SK-N-SH (cell line): Measurements from ENCODE around the gene MVB12B. TPM values are rescaled to one million over a fixed set of nuclear protein-coding genes. Genes with fewer than 3 reads are reported as not detected.

Experiments used
- CTCF ChIA-PET: fragments of 300-600, 350-600 bp; formaldehyde crosslinking; extraction: SDS; loops from one replicate; lab custom pipeline; 2021; lab: Yijun Ruan, JAX
- POLR2A ChIA-PET: fragments of 350-600 bp; sonication (Branson Sonifier 250); formaldehyde crosslinking; extraction: SDS; loops from one replicate; lab custom pipeline; 2020; ENCODE audit warnings: antibody characterized with exemption, inconsistent platforms; lab: Yijun Ruan, JAX
- DNase-seq: peaks from one replicate; pipeline ENCODE4 v3.0.0; 2012
- H2AFZ ChIP-seq: fragments of 200-600 bp; sonication (generic); 2 replicates; pipeline ENCODE4 v1.8.1; 2016; ENCODE audit warnings: antibody characterized with exemption, mild to moderate bottlenecking, low read depth
- H3F3A ChIP-seq: fragments of 200-600 bp; sonication (generic); replicated peaks from 2 replicates; pipeline ENCODE3; 2016; ENCODE audit warnings: antibody characterized with exemption, mild to moderate bottlenecking; ENCODE audit not compliant: insufficient read depth
- H3K27ac ChIP-seq, 2 experiments: fragments of 200-500 bp in 1 of 2; fragments of 200-600 bp in 1 of 2; sonication (Bioruptor generic) in 1 of 2; sonication (generic), shearing (Covaris generic) in 1 of 2; 2 replicates each; pipeline versions ENCODE4 v1.5.1 to v1.6.1; 2014 to 2016; ENCODE audit warnings: low read depth in 2 of 2, inconsistent platforms in 1 of 2, low read length in 1 of 2, mild to moderate bottlenecking in 1 of 2, mixed read lengths in 1 of 2
- H3K27me3 ChIP-seq: fragments of 200-600 bp; sonication (generic), shearing (Covaris generic); 2 replicates; pipeline ENCODE4 v1.6.1; 2016; ENCODE audit warnings: mixed run types; ENCODE audit not compliant: insufficient read depth
- H3K36me3 ChIP-seq, 2 experiments: fragments of 200-500 bp in 1 of 2; fragments of 200-600 bp in 1 of 2; sonication (Bioruptor generic) in 1 of 2; sonication (generic) in 1 of 2; replicated peaks in 1 of 2; 2 replicates each; pipeline versions ENCODE3 to v1.5.1; 2014 to 2016; ENCODE audit warnings: low read length in 1 of 2, mild to moderate bottlenecking in 1 of 2; ENCODE audit not compliant: insufficient read depth in 2 of 2, control insufficient read depth in 1 of 2
- H3K4me1 ChIP-seq, 2 experiments: fragments of 200-500 bp in 1 of 2; fragments of 200-600 bp in 1 of 2; sonication (Bioruptor generic) in 1 of 2; sonication (generic), shearing (Covaris generic) in 1 of 2; 2 replicates each; pipeline versions ENCODE4 v1.5.1 to v1.6.1; 2014 to 2016; ENCODE audit warnings: low read depth in 1 of 2, low read length in 1 of 2, mixed run types in 1 of 2; ENCODE audit not compliant: insufficient read depth in 2 of 2, control insufficient read depth in 1 of 2
- H3K4me2 ChIP-seq: fragments of 200-600 bp; sonication (generic), shearing (Covaris generic); 2 replicates; pipeline ENCODE4 v1.6.1; 2017; ENCODE audit warnings: mixed run types
- H3K4me3 ChIP-seq, 2 experiments: fragments of 200-500 bp in 1 of 2; fragments of 200-600 bp in 1 of 2; sonication (Bioruptor generic) in 1 of 2; sonication (generic), shearing (Covaris generic) in 1 of 2; 2 replicates each; pipeline versions ENCODE4 v1.5.1 to v1.8.1; 2014 to 2016; ENCODE audit warnings: low read depth in 2 of 2, inconsistent platforms in 1 of 2, low read length in 1 of 2, mild to moderate bottlenecking in 1 of 2, mixed read lengths in 1 of 2, moderate library complexity in 1 of 2
- H3K79me2 ChIP-seq: fragments of 200-600 bp; sonication (generic); 2 replicates; pipeline ENCODE4 v1.8.1; 2017; ENCODE audit warnings: mild to moderate bottlenecking; ENCODE audit not compliant: insufficient read depth
- H3K9ac ChIP-seq: fragments of 200-600 bp; sonication (generic); 2 replicates; pipeline ENCODE4 v1.6.1; 2017; ENCODE audit warnings: mixed run types
- H3K9me2 ChIP-seq: fragments of 200-600 bp; sonication (generic); 2 replicates; pipeline ENCODE4 v1.6.1; 2017; ENCODE audit warnings: mixed run types
- H3K9me3 ChIP-seq: fragments of 200-600 bp; sonication (generic); 2 replicates; pipeline ENCODE4 v1.6.1; 2017; ENCODE audit warnings: mixed run types, mild to moderate bottlenecking, moderate library complexity
- H4K20me1 ChIP-seq: fragments of 200-600 bp; sonication (generic); 2 replicates; pipeline ENCODE4 v1.6.1; 2017; ENCODE audit warnings: mild to moderate bottlenecking, mixed run types; ENCODE audit not compliant: insufficient read depth
- CHD2 ChIP-seq: fragments of 150-350 bp; IDR thresholded peaks from 2 replicates; pipeline ENCODE4 v1.6.1; 2018; ENCODE audit warnings: low read length; ENCODE audit not compliant: partially characterized antibody
- EP300 ChIP-seq, 2 experiments: IDR thresholded peaks; 2 replicates each; pipeline versions ENCODE4 v1.4.0 to v1.6.1; 2012; ENCODE audit warnings: borderline replicate concordance in 1 of 2, low read depth in 1 of 2, low read length in 1 of 2
- FOSL2 ChIP-seq: IDR thresholded peaks from 2 replicates; pipeline ENCODE4 v1.4.0; 2012; ENCODE audit warnings: low read depth, mild to moderate bottlenecking, moderate library complexity, borderline replicate concordance
- FOXM1 ChIP-seq: IDR thresholded peaks from 2 replicates; pipeline ENCODE4 v1.4.0; 2012; ENCODE audit warnings: low read depth, mild to moderate bottlenecking
- GATA2 ChIP-seq: sonication (generic); formaldehyde crosslinking; IDR thresholded peaks from 2 replicates; pipeline ENCODE4 v1.5.0; 2020; ENCODE audit warnings: mild to moderate bottlenecking, missing genetic modification reagents
- MXI1 ChIP-seq: IDR thresholded peaks from 2 replicates; pipeline ENCODE4 v1.6.1; 2012; ENCODE audit warnings: mild to moderate bottlenecking, low read depth, low read length, improper control_type of control experiment
- NFIC ChIP-seq: IDR thresholded peaks from 2 replicates; pipeline ENCODE4 v1.4.0; 2012; ENCODE audit warnings: borderline replicate concordance
- NRF1 ChIP-seq: IDR thresholded peaks from 2 replicates; pipeline ENCODE4 v1.6.1; 2012; ENCODE audit warnings: low read depth, mild to moderate bottlenecking, low read length
- POLR2AphosphoS5 ChIP-seq: IDR thresholded peaks from 2 replicates; pipeline ENCODE4 v1.6.1; 2012; ENCODE audit warnings: low read depth, low read length
- RCOR1 ChIP-seq: fragments of 150-350 bp; IDR thresholded peaks from 2 replicates; pipeline ENCODE4 v1.6.1; 2017; ENCODE audit warnings: antibody characterized with exemption, low read length
- RFX5 ChIP-seq: IDR thresholded peaks from 2 replicates; pipeline ENCODE4 v1.6.1; 2012; ENCODE audit warnings: mild to moderate bottlenecking, improper control_type of control experiment, low read length
- SMC3 ChIP-seq: IDR thresholded peaks from 2 replicates; pipeline ENCODE4 v1.6.1; 2012; ENCODE audit warnings: low read depth, low read length, improper control_type of control experiment
- TAF1 ChIP-seq: IDR thresholded peaks from 2 replicates; pipeline ENCODE4 v1.6.1; 2012; ENCODE audit warnings: low read depth, mild to moderate bottlenecking, low read length, moderate library complexity, borderline replicate concordance
- TCF12 ChIP-seq: IDR thresholded peaks from 2 replicates; pipeline ENCODE4 v1.4.0; 2012
- TEAD4 ChIP-seq: IDR thresholded peaks from 2 replicates; pipeline ENCODE4 v1.4.0; 2012; ENCODE audit warnings: mild to moderate bottlenecking, borderline replicate concordance; ENCODE audit not compliant: insufficient read depth
- YY1 ChIP-seq: IDR thresholded peaks from 2 replicates; pipeline ENCODE4 v1.4.0; 2012; ENCODE audit warnings: low read depth, mild to moderate bottlenecking
- WGBS: methylation state at CpG from one replicate; pipeline ENCODE4 v1.1.6; 2017; ENCODE audit warnings: low lambda C conversion rate; 5-methylcytosine and 5-hydroxymethylcytosine counted together
- polyA plus RNA-seq, 3 experiments: library from polyadenylated mRNA; depleted of rRNA; stranded (reverse); fragments of >200 nt; gene quantifications; 2 replicates each; pipeline ENCODE4 v1.2.3, GENCODE V29; 2012
- TF ChIP-seq, protein P1 (sequence below): fragments of 150-350 bp; IDR thresholded peaks from 2 replicates; pipeline ENCODE4 v1.6.1; 2017; ENCODE audit warnings: antibody characterized with exemption, low read length, low read depth, borderline replicate concordance
- TF ChIP-seq, protein P2 (sequence below): IDR thresholded peaks from 2 replicates; pipeline ENCODE4 v1.4.0; 2012; ENCODE audit warnings: low read depth, borderline replicate concordance
- TF ChIP-seq, protein P3 (sequence below): fragments of 150-350 bp; IDR thresholded peaks from 2 replicates; pipeline ENCODE4 v1.6.1; 2016; ENCODE audit warnings: mild to moderate bottlenecking, low read depth, low read length
- TF ChIP-seq, protein P4 (sequence below): IDR thresholded peaks from 2 replicates; pipeline ENCODE4; 2012
- TF ChIP-seq, protein P5 (sequence below): IDR thresholded peaks from 2 replicates; pipeline ENCODE4 v1.4.0; 2012; ENCODE audit warnings: low read depth

The MVB12B gene
- polyA plus RNA-seq, 1 of the 3 experiments (the other 2 are of a cell fraction) = 5.1 TPM

DNA sequence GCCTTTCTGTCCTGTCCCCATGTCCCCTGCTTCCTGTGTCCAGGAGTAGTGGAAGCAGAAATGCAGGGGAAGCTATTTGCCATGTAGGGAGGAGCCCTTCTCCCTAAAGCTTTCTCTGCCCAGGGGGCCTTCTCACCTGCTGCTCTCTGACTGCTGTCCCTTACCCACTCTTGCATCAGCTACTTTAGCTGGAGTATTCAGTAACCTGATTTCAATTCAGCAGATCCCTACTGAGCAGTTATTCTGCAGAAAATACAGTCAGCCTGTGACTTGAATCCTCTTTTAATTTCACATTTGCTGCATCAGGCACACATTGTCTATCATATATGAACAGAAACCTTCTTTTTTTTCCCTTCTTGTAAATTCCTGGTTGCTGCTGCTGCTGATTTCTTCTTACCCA lies 90.4 kb downstream of the MVB12B start:
- H3K9me2 ChIP-seq = no peaks in the 10 kb centered on the region
- H3K27me3 ChIP-seq = no peaks in the 10 kb centered on the region
- H3K9me3 ChIP-seq = no peaks in the 10 kb centered on the region
- CTCF ChIA-PET = interaction anchor here (0.6 to 1.6 kb wide), 4 partner anchors 10 to 219 kb away, joined by 3 to 12 read pairs (median 4); no protein-coding TSS in a partner anchor
- DNase-seq = no peak
- no peak overlapping the region for H3K4me3 ChIP-seq
- H3F3A ChIP-seq = no peaks in the 10 kb centered on the region
- no peak overlapping the region for H3K4me2 ChIP-seq
- H3K9ac ChIP-seq = no peak overlapping the region
- peaks cover 0 to 3% of the 10 kb centered on the region in 2 experiments; a peak in 1 of 4 replicates for H3K4me1 ChIP-seq
- no peaks in the 10 kb centered on the region for H3K79me2 ChIP-seq
- H2AFZ ChIP-seq = no peak overlapping the region
- TF ChIP-seq FOSL2 = no peak
- no peak for TF ChIP-seq POLR2AphosphoS5
- TF ChIP-seq NRF1 = no peak
- TF ChIP-seq TEAD4 = no peak
- no peak for TF ChIP-seq TAF1
- TF ChIP-seq RFX5 = no peak
- TF ChIP-seq, protein P1, sequence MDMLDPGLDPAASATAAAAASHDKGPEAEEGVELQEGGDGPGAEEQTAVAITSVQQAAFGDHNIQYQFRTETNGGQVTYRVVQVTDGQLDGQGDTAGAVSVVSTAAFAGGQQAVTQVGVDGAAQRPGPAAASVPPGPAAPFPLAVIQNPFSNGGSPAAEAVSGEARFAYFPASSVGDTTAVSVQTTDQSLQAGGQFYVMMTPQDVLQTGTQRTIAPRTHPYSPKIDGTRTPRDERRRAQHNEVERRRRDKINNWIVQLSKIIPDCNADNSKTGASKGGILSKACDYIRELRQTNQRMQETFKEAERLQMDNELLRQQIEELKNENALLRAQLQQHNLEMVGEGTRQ = no peak
- TF ChIP-seq YY1 = no peak
- TF ChIP-seq, protein P2, sequence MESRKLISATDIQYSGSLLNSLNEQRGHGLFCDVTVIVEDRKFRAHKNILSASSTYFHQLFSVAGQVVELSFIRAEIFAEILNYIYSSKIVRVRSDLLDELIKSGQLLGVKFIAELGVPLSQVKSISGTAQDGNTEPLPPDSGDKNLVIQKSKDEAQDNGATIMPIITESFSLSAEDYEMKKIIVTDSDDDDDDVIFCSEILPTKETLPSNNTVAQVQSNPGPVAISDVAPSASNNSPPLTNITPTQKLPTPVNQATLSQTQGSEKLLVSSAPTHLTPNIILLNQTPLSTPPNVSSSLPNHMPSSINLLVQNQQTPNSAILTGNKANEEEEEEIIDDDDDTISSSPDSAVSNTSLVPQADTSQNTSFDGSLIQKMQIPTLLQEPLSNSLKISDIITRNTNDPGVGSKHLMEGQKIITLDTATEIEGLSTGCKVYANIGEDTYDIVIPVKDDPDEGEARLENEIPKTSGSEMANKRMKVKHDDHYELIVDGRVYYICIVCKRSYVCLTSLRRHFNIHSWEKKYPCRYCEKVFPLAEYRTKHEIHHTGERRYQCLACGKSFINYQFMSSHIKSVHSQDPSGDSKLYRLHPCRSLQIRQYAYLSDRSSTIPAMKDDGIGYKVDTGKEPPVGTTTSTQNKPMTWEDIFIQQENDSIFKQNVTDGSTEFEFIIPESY = no peak
- TF ChIP-seq SMC3 = no peak
- TF ChIP-seq FOXM1 = no peak
- no peak for TF ChIP-seq RCOR1
- TF ChIP-seq TCF12 = no peak
- no peak overlapping the region for H3K27ac ChIP-seq
- H3K36me3 ChIP-seq = peaks cover 0 to 3% of the 10 kb centered on the region in 2 experiments
- no peaks in the 10 kb centered on the region for H4K20me1 ChIP-seq
- POLR2A ChIA-PET = no interaction called here

DNA sequence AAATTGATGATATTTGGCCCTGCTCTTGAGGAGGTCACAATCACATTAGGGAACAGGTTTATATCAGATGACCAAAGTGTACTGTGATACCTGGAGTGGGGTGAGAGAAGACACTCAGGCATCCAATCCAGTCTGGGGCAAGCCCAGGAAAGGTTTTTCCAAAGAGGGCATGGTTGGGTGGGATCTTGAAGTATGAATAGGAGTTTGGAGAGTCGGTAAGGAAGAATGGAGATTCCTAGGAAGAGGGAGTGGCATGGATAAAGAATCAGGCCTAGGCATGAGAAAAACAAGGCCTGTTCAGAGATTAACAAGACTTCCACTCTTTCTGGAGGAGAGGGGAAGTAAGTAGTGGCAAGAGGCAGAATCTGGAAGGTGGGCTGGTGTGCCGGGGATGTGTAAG lies 91.1 kb downstream of the MVB12B start:
- Histone ChIP-seq H3K4me1 (peaks cover 0 to 8% of the 10 kb centered on the region in 2 experiments; a peak in 2 of 4 replicates), H3K9me2 (no peaks in the 10 kb centered on the region), H3K4me2 (no peak overlapping the region), H4K20me1 (no peaks in the 10 kb centered on the region), H2AFZ (no peak overlapping the region), H3K27me3 (no peaks in the 10 kb centered on the region), H3K4me3 (no peak overlapping the region), H3K9ac (no peak overlapping the region), H3F3A (no peaks in the 10 kb centered on the region), H3K36me3 (peaks cover 0 to 5% of the 10 kb centered on the region in 2 experiments), H3K27ac (no peak overlapping the region), H3K79me2 (no peaks in the 10 kb centered on the region), H3K9me3 (no peaks in the 10 kb centered on the region)
- ChIA-PET POLR2A (no interaction called here), CTCF (interaction anchor here (1.1 to 3.2 kb wide), 3 partner anchors 19 to 82 kb away, joined by 4 to 18 read pairs (median 4); no protein-coding TSS in a partner anchor)
- TF ChIP-seq GATA2 (CRISPR knock-in tag) (no peak), EP300 (IDR thresholded peaks at IDR 0.05; ENCODE audit: borderline replicate concordance in 1 of 2, low read depth in 1 of 2, low read length in 1 of 2) (no peak), MXI1 (no peak), NFIC (no peak), CHD2 (no peak), NRF1 (no peak), YY1 (no peak)
- TF ChIP-seq, protein P3, sequence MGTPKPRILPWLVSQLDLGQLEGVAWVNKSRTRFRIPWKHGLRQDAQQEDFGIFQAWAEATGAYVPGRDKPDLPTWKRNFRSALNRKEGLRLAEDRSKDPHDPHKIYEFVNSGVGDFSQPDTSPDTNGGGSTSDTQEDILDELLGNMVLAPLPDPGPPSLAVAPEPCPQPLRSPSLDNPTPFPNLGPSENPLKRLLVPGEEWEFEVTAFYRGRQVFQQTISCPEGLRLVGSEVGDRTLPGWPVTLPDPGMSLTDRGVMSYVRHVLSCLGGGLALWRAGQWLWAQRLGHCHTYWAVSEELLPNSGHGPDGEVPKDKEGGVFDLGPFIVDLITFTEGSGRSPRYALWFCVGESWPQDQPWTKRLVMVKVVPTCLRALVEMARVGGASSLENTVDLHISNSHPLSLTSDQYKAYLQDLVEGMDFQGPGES = no peak
- TF ChIP-seq, protein P2 = no peak
- TF ChIP-seq, protein P4, sequence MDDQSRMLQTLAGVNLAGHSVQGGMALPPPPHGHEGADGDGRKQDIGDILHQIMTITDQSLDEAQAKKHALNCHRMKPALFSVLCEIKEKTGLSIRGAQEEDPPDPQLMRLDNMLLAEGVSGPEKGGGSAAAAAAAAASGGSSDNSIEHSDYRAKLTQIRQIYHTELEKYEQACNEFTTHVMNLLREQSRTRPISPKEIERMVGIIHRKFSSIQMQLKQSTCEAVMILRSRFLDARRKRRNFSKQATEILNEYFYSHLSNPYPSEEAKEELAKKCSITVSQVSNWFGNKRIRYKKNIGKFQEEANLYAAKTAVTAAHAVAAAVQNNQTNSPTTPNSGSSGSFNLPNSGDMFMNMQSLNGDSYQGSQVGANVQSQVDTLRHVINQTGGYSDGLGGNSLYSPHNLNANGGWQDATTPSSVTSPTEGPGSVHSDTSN = no peak
- TF ChIP-seq, protein P5, sequence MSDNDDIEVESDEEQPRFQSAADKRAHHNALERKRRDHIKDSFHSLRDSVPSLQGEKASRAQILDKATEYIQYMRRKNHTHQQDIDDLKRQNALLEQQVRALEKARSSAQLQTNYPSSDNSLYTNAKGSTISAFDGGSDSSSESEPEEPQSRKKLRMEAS = no peak
- no peak for DNase-seq
- WGBS = 100% methylated on average over 2 of the region's 2 CpGs
